Panc1 (cell line): ENCODE data around the gene ARID4B.

Source experiments
- POLR2AphosphoS5 ChIP-seq: IDR thresholded peaks from 2 replicates; pipeline ENCODE4 v1.6.1; 2012; ENCODE audit warnings: mild to moderate bottlenecking, low read depth, low read length, moderate library complexity
- SIN3A ChIP-seq: IDR thresholded peaks from 2 replicates; pipeline ENCODE4 v1.6.1; 2012; ENCODE audit warnings: low read depth, mild to moderate bottlenecking, low read length, moderate library complexity, borderline replicate concordance; ENCODE audit not compliant: insufficient read depth
- TCF7L2 ChIP-seq: IDR thresholded peaks from 2 replicates; pipeline ENCODE4 v1.6.1; 2011; ENCODE audit warnings: mild to moderate bottlenecking, low read depth, low read length, inconsistent platforms
- TF ChIP-seq, protein P1 (sequence below): fragments of 450-650 bp; IDR thresholded peaks from 2 replicates; pipeline ENCODE4 v1.5.1; 2017; ENCODE audit warnings: mild to moderate bottlenecking
- TF ChIP-seq, protein P2 (sequence below), 2 experiments: IDR thresholded peaks; 2 replicates each; pipeline ENCODE4 v1.6.1; 2011 to 2012; ENCODE audit warnings: low read depth in 2 of 2, control low read depth in 1 of 2, low read length in 1 of 2, mild to moderate bottlenecking in 1 of 2, moderate library complexity in 1 of 2; ENCODE audit not compliant: insufficient read depth in 1 of 2

DNA sequence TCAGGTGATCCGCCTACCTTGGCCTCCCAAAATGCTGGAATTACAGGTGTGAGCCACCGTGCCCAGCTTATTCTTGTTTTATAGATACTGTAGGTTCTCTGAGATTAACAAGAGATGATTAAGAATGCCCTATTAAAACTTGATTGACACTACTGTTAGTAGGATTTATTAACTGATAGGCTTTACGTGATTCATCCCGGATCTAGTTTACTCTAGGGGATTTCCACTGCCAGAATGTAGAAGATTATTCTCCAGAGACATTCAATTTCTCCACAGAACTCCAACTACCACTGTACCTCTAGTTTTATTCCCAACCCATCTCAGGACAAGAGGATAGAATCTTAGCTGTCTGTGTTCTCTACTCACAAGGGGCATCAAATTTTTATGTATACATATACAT is 140.7 kb downstream of the ARID4B start:
- TF ChIP-seq POLR2AphosphoS5 (no peak), TCF7L2 (no peak), SIN3A (no peak)
- TF ChIP-seq, protein P1, sequence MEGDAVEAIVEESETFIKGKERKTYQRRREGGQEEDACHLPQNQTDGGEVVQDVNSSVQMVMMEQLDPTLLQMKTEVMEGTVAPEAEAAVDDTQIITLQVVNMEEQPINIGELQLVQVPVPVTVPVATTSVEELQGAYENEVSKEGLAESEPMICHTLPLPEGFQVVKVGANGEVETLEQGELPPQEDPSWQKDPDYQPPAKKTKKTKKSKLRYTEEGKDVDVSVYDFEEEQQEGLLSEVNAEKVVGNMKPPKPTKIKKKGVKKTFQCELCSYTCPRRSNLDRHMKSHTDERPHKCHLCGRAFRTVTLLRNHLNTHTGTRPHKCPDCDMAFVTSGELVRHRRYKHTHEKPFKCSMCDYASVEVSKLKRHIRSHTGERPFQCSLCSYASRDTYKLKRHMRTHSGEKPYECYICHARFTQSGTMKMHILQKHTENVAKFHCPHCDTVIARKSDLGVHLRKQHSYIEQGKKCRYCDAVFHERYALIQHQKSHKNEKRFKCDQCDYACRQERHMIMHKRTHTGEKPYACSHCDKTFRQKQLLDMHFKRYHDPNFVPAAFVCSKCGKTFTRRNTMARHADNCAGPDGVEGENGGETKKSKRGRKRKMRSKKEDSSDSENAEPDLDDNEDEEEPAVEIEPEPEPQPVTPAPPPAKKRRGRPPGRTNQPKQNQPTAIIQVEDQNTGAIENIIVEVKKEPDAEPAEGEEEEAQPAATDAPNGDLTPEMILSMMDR: no peak
- TF ChIP-seq, protein P2, sequence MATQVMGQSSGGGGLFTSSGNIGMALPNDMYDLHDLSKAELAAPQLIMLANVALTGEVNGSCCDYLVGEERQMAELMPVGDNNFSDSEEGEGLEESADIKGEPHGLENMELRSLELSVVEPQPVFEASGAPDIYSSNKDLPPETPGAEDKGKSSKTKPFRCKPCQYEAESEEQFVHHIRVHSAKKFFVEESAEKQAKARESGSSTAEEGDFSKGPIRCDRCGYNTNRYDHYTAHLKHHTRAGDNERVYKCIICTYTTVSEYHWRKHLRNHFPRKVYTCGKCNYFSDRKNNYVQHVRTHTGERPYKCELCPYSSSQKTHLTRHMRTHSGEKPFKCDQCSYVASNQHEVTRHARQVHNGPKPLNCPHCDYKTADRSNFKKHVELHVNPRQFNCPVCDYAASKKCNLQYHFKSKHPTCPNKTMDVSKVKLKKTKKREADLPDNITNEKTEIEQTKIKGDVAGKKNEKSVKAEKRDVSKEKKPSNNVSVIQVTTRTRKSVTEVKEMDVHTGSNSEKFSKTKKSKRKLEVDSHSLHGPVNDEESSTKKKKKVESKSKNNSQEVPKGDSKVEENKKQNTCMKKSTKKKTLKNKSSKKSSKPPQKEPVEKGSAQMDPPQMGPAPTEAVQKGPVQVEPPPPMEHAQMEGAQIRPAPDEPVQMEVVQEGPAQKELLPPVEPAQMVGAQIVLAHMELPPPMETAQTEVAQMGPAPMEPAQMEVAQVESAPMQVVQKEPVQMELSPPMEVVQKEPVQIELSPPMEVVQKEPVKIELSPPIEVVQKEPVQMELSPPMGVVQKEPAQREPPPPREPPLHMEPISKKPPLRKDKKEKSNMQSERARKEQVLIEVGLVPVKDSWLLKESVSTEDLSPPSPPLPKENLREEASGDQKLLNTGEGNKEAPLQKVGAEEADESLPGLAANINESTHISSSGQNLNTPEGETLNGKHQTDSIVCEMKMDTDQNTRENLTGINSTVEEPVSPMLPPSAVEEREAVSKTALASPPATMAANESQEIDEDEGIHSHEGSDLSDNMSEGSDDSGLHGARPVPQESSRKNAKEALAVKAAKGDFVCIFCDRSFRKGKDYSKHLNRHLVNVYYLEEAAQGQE (IDR thresholded peaks at IDR 0.05; ENCODE audit: insufficient read depth in 1 of 2, low read depth in 2 of 2, low read length in 1 of 2): no peak
